T-helper 2 cell treated with Interferon-gamma antibody and Interleukin-4, amounts not matched to agents 100 ng/mL and 5 ng/mL, for 36 hours (primary cell): ENCODE results near the gene LRRC37A3. TPM values are rescaled to one million over a fixed set of nuclear protein-coding genes. Genes with fewer than 3 reads are reported as not detected.
"Not testable (repeated sequence)": the region's sequence is repeated elsewhere in the genome, so short reads cannot be mapped to it uniquely, and the experiment has no call there.

Experiments
- intact Hi-C: fragments of 100-400 bp; cut with micrococcal nuclease; formaldehyde crosslinking; loops from one replicate; pipeline ENCODE4 v1.15.1; 2023
- total RNA-seq: library from RNA; stranded (reverse); gene quantifications from 2 replicates; pipeline ENCODE4 v1.2.3, GENCODE V29; 2022

Gene LRRC37A3
- total RNA-seq, 1 donor from 2014 or later, result 12.4 TPM

- intact Hi-C loops, result not testable (repeated sequence)
Measured at GRCh38 chr17:64927444-64927843, 8.2 kb upstream of the LRRC37A3 start.

DNA sequence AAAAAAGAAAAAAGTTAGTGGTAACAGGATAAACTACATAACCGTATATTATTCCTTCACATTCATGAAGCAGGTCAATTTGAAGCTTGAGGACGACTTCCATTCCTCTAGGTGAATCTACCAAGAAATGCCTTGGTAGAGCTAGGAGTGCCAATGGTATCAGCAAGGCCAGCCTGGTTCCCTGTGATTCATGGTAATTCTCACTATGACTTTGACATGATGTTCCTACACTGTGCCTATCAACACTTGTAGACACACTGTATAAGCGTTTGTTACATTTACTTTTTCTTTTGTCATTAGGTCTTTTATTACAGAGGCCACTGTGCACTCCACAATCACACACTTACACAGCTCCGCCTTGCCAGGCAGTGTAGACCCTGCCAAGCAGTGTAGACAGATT is 7.2 kb upstream of the LRRC37A3 start:
- intact Hi-C loops, result not testable (repeated sequence)

GRCh38 chr17:64925244-64925643 is 6.0 kb upstream of the LRRC37A3 start:
- intact Hi-C loops, result not testable (repeated sequence)

DNA sequence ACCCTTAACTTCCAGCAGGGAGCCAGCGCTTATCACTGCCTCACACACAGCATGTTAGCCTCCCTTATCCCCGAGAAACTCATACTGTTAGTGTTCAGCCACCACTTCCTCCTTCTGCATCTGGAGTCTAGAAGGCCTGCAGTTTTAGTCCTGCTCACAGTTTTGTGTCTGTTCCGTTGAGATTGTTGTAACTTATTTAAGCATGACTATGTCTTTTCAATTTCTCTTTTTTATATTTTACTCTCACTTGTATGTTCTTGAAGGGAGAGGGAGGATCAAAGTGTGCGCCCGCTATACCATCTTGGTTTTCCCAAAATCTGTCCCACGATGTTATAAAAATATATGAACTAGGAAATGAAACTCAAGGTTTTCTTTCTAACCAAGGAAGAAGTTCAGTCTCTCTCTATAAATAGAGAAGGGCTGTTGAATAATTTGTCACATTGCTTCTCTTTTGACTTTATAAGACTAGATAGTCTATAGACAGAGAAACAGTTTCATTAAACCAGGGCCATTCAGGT is 3.8 kb upstream of the LRRC37A3 start:
- intact Hi-C loops, result loop anchor here (5.0 kb wide), 1 partner anchor 39 kb away; no protein-coding TSS in a partner anchor

DNA sequence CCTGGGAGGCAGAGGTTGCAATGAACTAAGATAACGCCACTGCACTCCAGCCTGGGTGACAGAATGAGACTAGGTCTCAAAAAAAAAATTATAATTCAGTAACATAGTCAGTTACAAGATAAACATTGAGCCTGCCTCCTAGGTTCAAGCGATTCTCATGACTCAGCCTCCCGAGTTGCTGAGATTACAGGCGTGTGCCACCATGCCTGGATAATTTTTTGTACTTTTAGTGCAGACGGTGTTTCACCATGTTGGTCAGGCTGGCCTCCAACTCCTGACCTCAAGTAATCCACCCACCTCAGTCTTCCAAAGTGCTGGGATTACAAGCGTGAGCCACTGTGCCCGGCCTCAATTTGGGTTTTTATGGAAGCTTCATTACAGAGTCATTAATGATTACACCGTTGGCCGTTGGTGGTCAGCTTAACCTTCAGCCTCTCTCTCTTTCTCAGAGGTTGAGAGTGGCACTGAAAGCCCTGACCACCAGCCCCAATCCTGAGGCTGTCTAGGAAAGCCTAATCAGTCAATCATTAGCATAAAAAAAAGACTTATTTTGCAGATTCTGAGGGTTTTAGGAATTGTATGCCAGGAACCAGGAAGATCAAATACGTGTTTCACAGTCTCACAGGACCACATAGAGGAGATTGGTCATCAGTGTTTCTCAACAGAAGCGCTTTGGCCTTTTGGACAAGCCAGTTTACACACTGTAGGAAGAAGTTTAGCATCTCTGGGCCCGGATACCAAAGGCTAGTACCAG is 1.3 kb upstream of the LRRC37A3 start:
- intact Hi-C loops, result loop anchor here (5.0 kb wide), 1 partner anchor 42 kb away; no protein-coding TSS in a partner anchor

DNA sequence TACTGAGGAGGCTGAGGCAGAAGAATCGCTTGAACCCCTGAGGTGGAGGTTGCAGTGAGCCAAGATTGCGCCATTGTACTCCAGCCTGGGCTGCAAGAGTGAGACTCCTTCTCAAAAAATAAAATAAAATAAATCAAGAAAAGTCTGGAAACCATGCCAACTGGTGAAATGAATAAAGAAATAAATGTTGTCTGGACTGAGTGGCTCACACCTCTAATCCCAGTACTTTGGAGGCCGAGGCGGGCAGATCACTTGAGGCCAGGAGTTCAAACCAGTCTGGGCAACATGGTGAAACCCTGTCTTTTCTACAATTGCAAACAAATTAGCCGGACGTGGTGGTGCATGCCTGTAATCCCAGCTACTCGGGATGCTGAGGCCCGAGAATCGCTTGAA is 744 bp upstream of the LRRC37A3 start:
- intact Hi-C loops, result loop anchor here (5.0 kb wide), 1 partner anchor 42 kb away; no protein-coding TSS in a partner anchor

GRCh38 chr17:64918842-64919288 is 413 bp downstream of the LRRC37A3 start:
- intact Hi-C loops, result loop anchor here (1.0 to 5.0 kb wide), 3 partner anchors 137 to 203 kb away; partner anchors contain the start of gene GNA13

GRCh38 chr17:64917540-64917939 is 1.7 kb downstream of the LRRC37A3 start:
- intact Hi-C loops, result loop anchor here (5.0 kb wide), 1 partner anchor 205 kb away; no protein-coding TSS in a partner anchor

DNA sequence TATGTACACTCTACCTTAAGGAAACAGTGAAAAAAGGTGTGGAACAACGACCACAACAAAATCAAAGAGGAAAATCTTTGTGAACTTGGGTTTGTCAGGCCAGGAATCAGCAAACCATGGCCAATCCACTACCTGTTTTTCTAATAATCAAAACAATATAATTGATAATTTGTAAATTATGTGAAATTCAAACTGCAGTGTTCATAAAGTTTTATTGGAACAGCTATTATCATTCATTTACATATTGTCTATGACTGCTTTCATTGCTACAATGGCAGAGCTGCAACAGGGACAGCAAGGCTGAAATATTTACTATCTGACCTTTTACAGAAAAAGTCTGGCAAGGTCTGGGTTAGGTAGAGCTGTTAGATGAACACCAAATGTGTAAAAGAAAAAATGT is 4.0 kb downstream of the LRRC37A3 start:
- intact Hi-C loops, result loop anchor here (5.0 kb wide), 1 partner anchor 207 kb away; no protein-coding TSS in a partner anchor

DNA sequence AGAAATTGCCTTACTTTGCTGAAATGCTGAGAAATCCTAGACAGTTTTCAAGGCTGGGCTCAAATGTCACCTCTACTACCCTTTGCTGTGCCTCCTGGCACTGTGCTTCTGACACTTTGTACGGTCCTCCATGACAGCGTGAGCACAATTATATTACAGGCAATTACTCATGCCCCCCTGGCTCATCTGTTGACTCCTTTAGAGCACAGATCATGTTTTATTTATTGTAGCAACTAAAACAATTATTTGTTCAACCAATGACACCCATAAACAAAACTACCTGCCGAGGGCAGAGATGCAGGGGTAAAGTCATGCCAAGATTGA is 9.1 kb downstream of the LRRC37A3 start:
- intact Hi-C loops, result not testable (repeated sequence)

DNA sequence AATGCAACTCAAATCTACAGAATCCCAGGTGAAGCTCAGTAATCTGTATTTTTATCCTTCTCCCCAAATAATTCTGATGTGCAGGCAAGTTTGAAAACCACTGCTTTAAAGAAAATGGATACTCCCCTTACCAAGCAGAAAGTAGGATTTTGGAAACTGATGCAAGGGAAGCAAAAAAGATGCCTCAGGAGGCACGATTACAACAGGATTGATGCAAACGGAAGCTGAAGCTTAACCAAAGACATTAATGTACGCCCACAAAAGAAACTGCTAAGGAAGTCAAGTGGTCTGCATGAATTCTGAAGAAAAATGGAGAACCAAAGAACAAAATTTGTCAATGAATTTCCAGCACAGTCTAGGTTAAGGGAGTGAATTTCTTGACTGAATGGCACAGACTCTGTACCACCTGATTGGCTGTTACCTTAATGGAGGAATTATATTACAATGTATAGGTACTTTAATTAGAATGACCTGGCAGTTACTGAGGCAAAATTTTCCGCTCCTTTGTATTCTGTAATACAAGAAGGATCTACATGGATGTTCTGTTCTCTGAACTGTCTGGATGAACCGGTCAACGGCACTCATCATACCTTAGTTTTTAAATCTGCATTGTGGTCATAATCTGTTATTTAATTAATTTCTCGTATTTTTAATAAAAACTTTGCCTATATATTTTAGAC is 9.6 kb downstream of the LRRC37A3 start:
- intact Hi-C loops, result not testable (repeated sequence)

- intact Hi-C loops, result not testable (repeated sequence)
Measured at GRCh38 chr17:64904069-64904468, 15.2 kb downstream of the LRRC37A3 start.

GRCh38 chr17:64897136-64897535 is 22.1 kb downstream of the LRRC37A3 start:
- intact Hi-C loops, result not testable (repeated sequence)

- intact Hi-C loops, result not testable (repeated sequence)
Measured at GRCh38 chr17:64874210-64874609, 45.1 kb downstream of the LRRC37A3 start.

DNA sequence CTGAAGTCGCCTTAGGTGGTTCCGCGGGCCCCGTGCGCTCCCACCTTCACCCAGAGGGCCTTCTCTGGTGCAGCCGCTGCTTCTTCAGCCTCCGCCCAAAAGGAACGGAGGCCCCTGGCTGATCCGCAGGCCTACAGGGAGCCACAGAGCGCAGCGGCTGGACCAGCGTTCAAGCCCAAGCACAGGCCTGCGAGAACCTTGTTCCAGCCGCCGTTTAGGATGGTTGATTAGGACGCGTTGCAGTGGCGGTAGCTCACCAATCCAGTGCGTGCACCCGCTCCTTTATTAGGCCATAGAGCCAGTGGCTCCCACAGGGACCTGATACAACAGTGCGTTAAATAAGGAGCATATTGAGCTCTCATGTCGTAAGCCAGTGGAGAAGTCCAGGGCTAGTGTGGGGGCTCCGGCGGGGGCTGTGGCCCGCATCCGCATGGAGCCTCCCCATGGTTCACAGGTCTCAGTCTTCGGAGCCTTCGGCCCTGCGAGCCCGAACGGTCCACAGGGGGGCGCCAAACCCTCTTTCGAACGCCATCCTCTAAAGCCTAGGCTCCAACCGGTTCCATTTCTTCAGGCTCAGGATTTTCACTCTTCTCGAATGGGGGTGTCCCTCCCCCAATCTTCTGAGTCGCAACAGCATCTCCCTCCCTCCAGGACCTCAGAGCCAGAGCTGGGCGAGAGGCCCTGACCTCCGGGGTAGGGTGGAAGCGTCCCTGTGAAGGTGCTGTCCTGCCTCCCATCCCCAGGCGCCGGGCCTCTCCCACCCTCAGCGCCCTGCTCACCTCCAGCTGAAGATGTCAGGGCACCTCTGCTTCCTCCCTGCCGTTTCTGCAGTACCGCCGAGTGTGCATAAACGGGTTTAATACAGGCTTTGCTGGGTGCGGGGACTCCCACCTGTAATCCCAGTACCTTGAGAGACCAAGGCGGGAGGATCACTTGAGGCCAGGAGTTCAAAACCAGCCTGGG is 71.5 kb downstream of the LRRC37A3 start:
- intact Hi-C loops, result not testable (repeated sequence)

DNA sequence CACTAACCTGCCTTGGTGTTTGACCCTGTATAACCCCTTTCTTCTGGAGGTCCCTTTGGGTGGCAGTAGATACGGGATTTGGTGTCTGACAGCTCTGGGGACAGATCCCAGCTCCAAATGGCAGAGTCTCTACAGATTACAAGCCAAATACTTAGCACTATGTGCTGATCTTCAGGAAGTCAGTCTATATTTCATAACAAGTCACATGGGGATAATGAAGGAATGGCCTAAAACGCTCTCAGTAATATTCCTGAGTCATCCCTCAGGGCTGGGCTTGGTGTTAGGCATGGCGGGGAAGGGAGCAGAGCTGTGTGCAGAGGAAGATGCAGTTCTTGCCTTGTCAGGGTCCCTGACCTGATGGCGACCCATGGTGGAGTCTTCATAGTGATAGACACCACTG is 72.4 kb downstream of the LRRC37A3 start:
- intact Hi-C loops, result not testable (repeated sequence)

- intact Hi-C loops, result not testable (repeated sequence)
Measured at GRCh38 chr17:64843918-64844317, 75.4 kb downstream of the LRRC37A3 start.

GRCh38 chr17:64842900-64843299 is 76.4 kb downstream of the LRRC37A3 start:
- intact Hi-C loops, result not testable (repeated sequence)

DNA sequence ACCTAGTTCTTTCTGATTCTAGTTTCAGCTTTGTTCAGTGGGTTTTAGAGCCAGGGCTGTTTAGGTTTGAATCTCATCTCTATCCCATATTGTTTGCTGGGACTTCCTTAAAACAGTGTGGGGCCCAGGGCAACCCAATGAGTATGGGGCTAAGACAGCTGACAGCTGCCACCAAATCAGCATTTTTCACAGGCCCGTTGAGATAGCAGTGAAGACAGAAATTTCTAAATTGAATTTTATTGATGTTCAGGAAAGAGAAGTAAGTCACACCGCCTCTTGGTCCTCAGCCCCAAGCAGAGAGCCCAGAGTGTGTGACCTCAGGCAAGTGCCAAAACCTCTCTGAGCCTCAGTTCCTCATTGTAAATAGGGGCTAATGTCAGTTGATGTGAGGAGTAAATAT is 78.3 kb downstream of the LRRC37A3 start:
- intact Hi-C loops, result not testable (repeated sequence)

- intact Hi-C loops, result not testable (repeated sequence)
Measured at GRCh38 chr17:64838513-64838912, 80.8 kb downstream of the LRRC37A3 start.
